Measurements from ENCODE around the gene ATP1A1.

ATP1A1 gene

GRCh38 chr1:116333171-116334014 lies 39.7 kb upstream of the ATP1A1 start:
- POLR2A ChIA-PET, result no interaction called here
- no peak overlapping the region for H3K4me3 ChIP-seq (ENCODE audit: low read depth, low read length)
- no peak for DNase-seq (ENCODE audit: low read depth, low spot score)
- CTCF ChIA-PET, result no interaction called here
- TF ChIP-seq CTCF (IDR thresholded peaks at IDR 0.05; ENCODE audit: insufficient read depth, low read length, missing control alignments), result no peak

GRCh38 chr1:116334015-116334547 lies 39.0 kb upstream of the ATP1A1 start:
- no peak overlapping the region for H3K4me3 ChIP-seq (ENCODE audit: low read depth, low read length)
- DNase-seq (ENCODE audit: low read depth, low spot score), result no peak
- ChIA-PET CTCF (no interaction called here), POLR2A (no interaction called here)
- TF ChIP-seq CTCF (IDR thresholded peaks at IDR 0.05; ENCODE audit: insufficient read depth, low read length, missing control alignments), result no peak

- DNase-seq (ENCODE audit: low read depth, low spot score), result no peak
- ChIA-PET CTCF (interaction anchor here (1.4 kb wide), 1 partner anchor 151 kb away, joined by 3 read pairs; no protein-coding TSS in a partner anchor), POLR2A (no interaction called here)
- H3K4me3 ChIP-seq (ENCODE audit: low read depth, low read length), result no peak overlapping the region
- TF ChIP-seq CTCF (IDR thresholded peaks at IDR 0.05; ENCODE audit: insufficient read depth, low read length, missing control alignments), result no peak
Observed at GRCh38 chr1:116334868-116335635, 38.0 kb upstream of the ATP1A1 start.

GRCh38 chr1:116335850-116336624 lies 37.0 kb upstream of the ATP1A1 start:
- TF ChIP-seq CTCF (IDR thresholded peaks at IDR 0.05; ENCODE audit: insufficient read depth, low read length, missing control alignments), result no peak
- ChIA-PET CTCF (interaction anchor here (1.4 kb wide), 1 partner anchor 150 kb away, joined by 3 read pairs; no protein-coding TSS in a partner anchor), POLR2A (no interaction called here)
- no peak for DNase-seq (ENCODE audit: low read depth, low spot score)
- H3K4me3 ChIP-seq (ENCODE audit: low read depth, low read length), result no peak overlapping the region

- H3K4me3 ChIP-seq (ENCODE audit: low read depth, low read length), result no peak overlapping the region
- no peak for DNase-seq (ENCODE audit: low read depth, low spot score)
- POLR2A ChIA-PET, result no interaction called here
- CTCF ChIA-PET, result no interaction called here
- TF ChIP-seq CTCF (IDR thresholded peaks at IDR 0.05; ENCODE audit: insufficient read depth, low read length, missing control alignments), result no peak
Observed at GRCh38 chr1:116337398-116337797, 35.6 kb upstream of the ATP1A1 start.
